ENCODE measurements around the gene MAPK14.

Gene MAPK14

GRCh38 chr6:36118550-36119107 is 91.0 kb downstream of the MAPK14 start:
- no peak for TF ChIP-seq CTCF (IDR thresholded peaks at IDR 0.05; ENCODE audit: low read depth, low read length)
- DNase-seq (ENCODE audit: extremely low read depth, low read depth): no peak

DNA sequence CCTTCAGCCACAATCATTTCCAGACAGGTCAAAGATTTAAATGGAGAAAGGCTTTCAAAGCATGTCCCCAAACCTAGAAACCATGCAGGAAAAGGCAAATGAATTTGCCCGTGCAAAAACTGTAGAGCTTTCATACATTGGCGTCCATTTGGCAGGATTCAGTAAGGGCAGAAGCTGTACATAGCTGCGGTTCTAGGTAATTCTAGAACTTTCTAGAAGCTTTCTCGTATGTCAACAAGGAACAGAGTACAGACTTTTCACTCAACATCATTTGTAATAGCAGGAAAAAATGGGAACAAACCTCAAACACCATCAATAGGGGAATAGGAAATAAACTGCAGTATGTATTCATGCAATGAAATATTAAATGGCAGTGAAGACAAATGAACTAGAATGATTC is 91.6 kb downstream of the MAPK14 start:
- no peak for DNase-seq (ENCODE audit: extremely low read depth, low read depth)
- no peak for TF ChIP-seq CTCF (IDR thresholded peaks at IDR 0.05; ENCODE audit: low read depth, low read length)

DNA sequence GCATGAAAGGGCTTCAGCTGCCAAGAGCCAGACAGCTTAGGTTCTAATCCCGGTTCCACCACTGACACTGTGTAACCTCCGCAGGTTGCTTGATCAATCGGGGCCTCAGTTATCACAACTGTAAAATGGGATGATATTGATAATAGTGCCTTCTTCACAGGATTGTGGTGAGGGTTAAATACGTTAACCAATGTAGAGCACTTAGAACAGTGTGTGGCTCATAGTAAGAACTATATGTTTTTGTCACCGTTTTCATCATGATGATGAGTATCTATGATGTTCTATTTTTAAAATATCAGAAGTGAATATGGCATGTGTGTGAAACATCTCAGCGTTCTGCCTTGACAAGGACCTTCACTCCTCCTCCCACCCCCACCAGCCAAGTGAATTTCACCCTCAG is 92.4 kb downstream of the MAPK14 start:
- TF ChIP-seq CTCF (IDR thresholded peaks at IDR 0.05; ENCODE audit: low read depth, low read length): no peak
- no peak for DNase-seq (ENCODE audit: extremely low read depth, low read depth)

DNA sequence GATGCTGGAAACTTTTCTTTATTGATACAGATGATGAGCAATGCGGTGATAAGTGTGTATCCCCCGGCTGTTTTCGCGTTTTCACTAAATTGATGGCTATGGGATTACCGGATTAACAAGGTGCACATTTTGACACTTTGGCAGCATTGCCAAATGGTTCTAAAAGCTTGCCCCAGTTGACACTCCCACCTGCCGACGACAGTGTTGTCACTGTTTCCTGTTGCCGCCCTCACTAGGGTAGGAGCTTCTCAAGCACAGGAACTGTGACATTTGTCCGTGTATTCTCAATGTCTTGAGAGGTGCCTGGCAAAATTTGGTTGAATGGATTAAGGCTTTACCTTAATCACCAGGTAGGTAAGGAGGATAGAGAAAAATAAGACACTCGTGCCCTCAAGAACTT is 92.9 kb downstream of the MAPK14 start:
- no peak for DNase-seq (ENCODE audit: extremely low read depth, low read depth)

DNA sequence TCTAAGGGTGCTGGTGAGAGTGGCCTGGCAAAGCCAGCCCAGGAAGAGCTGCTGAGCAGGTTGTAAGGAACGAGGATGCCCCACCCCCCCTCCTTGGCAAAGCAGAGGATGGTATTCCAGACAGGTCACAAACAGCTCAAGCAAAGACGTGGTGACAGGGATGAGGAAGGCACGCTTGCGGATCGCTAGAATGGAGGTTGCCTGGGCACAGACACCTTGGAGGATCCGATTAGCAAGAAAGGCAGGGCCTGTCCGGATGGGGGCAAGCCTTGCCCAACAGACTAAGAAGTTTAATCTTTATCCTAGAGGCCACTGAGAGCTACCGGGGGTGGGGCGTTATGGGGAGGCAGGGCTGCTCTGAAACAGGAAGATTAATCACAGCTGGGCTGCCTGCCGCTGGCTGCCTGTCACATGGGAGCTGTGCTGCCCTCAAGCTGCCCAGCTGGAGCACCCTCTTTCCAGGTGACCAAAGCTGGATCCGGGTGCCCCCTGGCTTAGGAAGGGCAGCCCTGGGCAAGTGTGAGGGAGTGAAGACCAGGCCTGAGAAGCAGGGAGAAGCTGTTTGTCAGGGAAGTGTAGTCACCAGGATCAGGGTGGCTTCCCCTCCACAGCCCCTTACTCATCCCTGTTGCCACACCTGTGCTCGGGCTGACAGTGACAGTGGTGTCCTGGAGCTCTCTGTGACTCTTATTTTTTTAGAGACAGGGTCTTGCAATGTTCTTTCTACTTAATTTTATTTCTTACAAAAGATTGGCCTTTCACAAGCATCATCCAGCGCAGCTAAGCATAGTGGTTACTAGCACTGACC is 93.6 kb downstream of the MAPK14 start:
- no peak; the same call in 1 of the 2 replicates for TF ChIP-seq CTCF (IDR thresholded peaks at IDR 0.05; ENCODE audit: low read depth, low read length)
- peak; percentile 16 for DNase-seq (ENCODE audit: extremely low read depth, low read depth)

More for the DNA sequence above, 92.9 kb downstream of the MAPK14 start:
- TF ChIP-seq CTCF (IDR thresholded peaks at IDR 0.05; ENCODE audit: low read depth, low read length): no peak

DNA sequence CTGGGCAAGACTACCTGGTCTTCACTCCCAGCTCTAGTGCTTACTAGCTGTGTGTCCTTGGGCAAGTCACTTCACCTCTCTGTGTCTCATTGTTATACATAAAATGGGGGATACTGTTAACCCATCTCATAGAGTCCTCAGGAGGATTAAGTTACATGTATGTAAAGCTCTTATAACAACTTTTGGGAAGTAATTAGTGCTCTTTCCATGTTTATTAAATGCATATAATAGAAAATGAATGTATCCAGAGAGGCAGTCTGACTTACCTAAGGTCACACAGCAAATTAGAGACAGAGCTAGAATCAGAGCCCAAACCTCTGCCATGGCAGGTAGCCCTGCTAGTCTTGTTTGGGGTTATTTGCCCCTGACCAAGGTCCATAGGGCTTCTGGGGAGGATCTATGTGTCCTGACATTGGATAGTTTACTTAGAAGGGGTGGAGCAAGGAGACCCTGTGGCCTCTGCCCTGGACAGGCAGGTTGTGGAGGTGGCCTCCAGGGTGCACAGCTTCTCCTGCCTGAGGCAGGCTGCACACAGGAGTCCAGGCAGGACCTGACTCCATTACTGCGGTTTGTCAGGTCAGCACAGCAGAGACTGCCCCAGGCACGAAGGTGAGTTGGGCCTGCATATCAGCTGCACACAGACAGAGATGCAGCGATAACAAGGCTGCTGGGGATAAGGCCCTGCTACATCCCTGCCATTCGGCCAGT is 94.3 kb downstream of the MAPK14 start:
- no peak for TF ChIP-seq CTCF (IDR thresholded peaks at IDR 0.05; ENCODE audit: low read depth, low read length)
- DNase-seq (ENCODE audit: extremely low read depth, low read depth): no peak
